Nephron progenitor cell (in vitro differentiated cells): ENCODE data around the gene CFAP61.

Experiments
- DNase-seq: peaks from one replicate; pipeline ENCODE4 v3.0.0; 2021
- H3K27ac Mint-ChIP-seq: 2 replicates; pipeline ENCODE4 v1.8.0; 2021; ENCODE audit warnings: mild to moderate bottlenecking, moderate library complexity, mixed read lengths
- H3K27me3 Mint-ChIP-seq: 2 replicates; pipeline ENCODE4 v1.8.0; 2021; ENCODE audit warnings: mild to moderate bottlenecking, low read depth, mixed read lengths; ENCODE audit not compliant: poor library complexity
- H3K36me3 Mint-ChIP-seq: 2 replicates; pipeline ENCODE4 v1.8.0; 2021; ENCODE audit warnings: low read depth, mixed read lengths
- H3K4me1 Mint-ChIP-seq: 2 replicates; pipeline ENCODE4 v1.8.0; 2021; ENCODE audit warnings: mixed read lengths
- H3K4me3 Mint-ChIP-seq: 2 replicates; pipeline ENCODE4 v1.8.0; 2021; ENCODE audit warnings: mild to moderate bottlenecking, moderate library complexity, mixed read lengths
- H3K9me3 Mint-ChIP-seq: 2 replicates; pipeline ENCODE4 v1.8.0; 2021; ENCODE audit warnings: mild to moderate bottlenecking, moderate library complexity, mixed read lengths
- TF ChIP-seq, protein P1 (sequence below): fragments of 200-600 bp; sonication (generic); IDR thresholded peaks from 2 replicates; pipeline ENCODE4 v1.5.0; 2021; ENCODE audit warnings: antibody characterized with exemption

CFAP61 gene

DNA sequence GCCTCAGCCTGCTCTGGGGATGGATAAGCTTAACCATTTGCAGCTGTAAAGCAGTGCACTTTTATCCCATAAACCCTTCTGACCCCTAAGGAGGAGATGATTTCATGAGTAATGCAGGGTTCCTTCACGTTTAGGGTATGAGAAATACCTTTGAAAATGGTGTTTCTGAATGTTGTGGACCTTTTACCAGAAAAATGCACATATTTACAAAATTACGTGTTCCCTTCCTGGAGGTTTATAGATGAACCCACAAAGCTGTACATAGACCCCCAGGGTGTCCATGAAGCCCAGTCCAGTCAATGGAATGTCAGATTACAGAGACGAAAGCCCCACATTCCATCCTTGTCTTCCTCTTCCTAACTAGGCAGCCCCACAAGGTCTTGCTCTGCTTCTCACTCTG lies 237.0 kb downstream of the CFAP61 start:
- H3K27ac Mint-ChIP-seq = no peak overlapping the region
- TF ChIP-seq, protein P1, sequence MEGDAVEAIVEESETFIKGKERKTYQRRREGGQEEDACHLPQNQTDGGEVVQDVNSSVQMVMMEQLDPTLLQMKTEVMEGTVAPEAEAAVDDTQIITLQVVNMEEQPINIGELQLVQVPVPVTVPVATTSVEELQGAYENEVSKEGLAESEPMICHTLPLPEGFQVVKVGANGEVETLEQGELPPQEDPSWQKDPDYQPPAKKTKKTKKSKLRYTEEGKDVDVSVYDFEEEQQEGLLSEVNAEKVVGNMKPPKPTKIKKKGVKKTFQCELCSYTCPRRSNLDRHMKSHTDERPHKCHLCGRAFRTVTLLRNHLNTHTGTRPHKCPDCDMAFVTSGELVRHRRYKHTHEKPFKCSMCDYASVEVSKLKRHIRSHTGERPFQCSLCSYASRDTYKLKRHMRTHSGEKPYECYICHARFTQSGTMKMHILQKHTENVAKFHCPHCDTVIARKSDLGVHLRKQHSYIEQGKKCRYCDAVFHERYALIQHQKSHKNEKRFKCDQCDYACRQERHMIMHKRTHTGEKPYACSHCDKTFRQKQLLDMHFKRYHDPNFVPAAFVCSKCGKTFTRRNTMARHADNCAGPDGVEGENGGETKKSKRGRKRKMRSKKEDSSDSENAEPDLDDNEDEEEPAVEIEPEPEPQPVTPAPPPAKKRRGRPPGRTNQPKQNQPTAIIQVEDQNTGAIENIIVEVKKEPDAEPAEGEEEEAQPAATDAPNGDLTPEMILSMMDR = no peak

DNA sequence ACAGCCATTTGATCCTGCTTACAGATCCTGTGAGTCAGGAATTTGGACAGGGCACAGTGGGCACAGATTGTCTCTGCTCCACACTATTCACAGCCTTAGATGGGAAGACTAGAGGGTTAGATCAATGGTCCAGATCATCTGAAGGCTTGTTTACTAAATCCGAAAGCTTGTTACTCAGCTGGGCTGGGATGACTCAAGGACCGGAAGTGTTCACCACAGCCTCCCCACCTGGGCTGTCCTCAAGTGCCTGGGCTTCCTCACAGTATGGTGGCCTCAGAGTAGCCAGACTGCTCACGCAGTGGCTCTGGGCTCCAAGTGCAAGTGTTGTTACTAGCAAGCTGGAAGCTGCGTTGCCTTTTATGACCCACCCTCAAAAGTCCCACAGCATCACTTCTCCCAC lies 240.1 kb downstream of the CFAP61 start:
- H3K4me3 Mint-ChIP-seq = no peak overlapping the region
- H3K36me3 Mint-ChIP-seq = no peaks in the 10 kb centered on the region
- TF ChIP-seq, protein P1 = no peak
- peaks cover 21% of the 10 kb centered on the region for H3K27me3 Mint-ChIP-seq
- no peaks in the 10 kb centered on the region for H3K4me1 Mint-ChIP-seq
- H3K9me3 Mint-ChIP-seq = no peaks in the 10 kb centered on the region
- DNase-seq = no peak
- H3K27ac Mint-ChIP-seq = no peak overlapping the region

More for the DNA sequence above, 237.0 kb downstream of the CFAP61 start:
- Mint-ChIP-seq H3K4me1 (no peaks in the 10 kb centered on the region), H3K27me3 (peaks cover 4% of the 10 kb centered on the region), H3K9me3 (no peaks in the 10 kb centered on the region), H3K36me3 (no peaks in the 10 kb centered on the region), H3K4me3 (no peak overlapping the region)
- no peak for DNase-seq

DNA sequence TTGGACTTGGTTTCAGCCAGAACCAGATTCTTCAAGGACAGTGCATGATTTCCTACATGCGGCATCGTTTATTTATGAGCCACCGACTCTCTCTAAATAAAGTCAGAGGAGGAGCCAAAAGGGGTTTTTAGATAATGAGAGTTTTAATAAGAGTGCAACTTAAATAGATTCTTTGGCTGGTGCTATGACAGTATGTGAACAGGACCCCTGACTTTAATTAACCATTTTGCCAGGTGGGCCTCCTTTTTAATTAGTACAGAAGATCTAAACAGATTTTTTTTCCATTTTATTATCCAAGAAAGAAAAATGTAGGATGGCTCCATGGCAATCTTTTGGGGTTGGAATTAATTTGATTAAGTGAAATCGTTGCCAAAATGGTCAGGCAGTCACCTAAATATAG lies 240.8 kb downstream of the CFAP61 start:
- no peak overlapping the region for H3K4me3 Mint-ChIP-seq
- H3K27me3 Mint-ChIP-seq = peaks cover 19% of the 10 kb centered on the region
- TF ChIP-seq, protein P1 = no peak
- no peaks in the 10 kb centered on the region for H3K4me1 Mint-ChIP-seq
- no peaks in the 10 kb centered on the region for H3K9me3 Mint-ChIP-seq
- DNase-seq = no peak
- no peaks in the 10 kb centered on the region for H3K36me3 Mint-ChIP-seq
- H3K27ac Mint-ChIP-seq = no peak overlapping the region

DNA sequence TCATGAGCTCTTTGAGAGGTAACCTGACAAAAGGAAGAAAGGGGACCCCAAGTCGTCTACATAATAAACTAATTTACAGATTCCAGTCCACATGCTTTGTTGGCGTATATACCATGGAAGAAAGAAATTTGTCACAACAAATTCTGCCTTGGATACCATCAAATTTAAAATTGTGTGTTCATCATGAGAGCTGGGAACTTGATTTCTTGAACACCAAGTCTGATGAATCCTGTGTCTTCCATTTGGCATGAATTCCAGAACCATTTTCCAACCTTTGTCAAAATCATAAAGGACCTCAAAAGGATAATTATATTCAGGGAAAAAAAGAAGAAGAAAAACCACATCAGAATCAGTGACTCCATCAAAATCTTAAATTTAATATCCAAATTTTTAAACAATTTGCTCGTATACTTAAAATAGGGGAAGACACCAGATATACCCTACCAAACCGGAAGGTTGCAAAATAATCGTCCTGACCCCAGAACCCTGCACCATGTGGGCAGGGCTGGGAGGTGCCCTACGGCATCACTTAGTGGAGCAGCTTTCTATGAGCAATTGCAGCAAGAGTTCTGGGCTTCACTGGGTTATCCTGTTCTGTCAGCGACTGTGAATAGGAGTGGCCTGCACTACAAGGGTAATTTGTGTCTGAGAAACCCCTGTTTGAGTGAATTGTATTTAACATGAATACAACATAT lies 241.5 kb downstream of the CFAP61 start:
- H3K27me3 Mint-ChIP-seq = peaks cover 19% of the 10 kb centered on the region
- no peaks in the 10 kb centered on the region for H3K9me3 Mint-ChIP-seq
- no peaks in the 10 kb centered on the region for H3K4me1 Mint-ChIP-seq
- no peaks in the 10 kb centered on the region for H3K36me3 Mint-ChIP-seq
- TF ChIP-seq, protein P1 = no peak
- no peak overlapping the region for H3K4me3 Mint-ChIP-seq
- DNase-seq = no peak
- H3K27ac Mint-ChIP-seq = no peak overlapping the region

DNA sequence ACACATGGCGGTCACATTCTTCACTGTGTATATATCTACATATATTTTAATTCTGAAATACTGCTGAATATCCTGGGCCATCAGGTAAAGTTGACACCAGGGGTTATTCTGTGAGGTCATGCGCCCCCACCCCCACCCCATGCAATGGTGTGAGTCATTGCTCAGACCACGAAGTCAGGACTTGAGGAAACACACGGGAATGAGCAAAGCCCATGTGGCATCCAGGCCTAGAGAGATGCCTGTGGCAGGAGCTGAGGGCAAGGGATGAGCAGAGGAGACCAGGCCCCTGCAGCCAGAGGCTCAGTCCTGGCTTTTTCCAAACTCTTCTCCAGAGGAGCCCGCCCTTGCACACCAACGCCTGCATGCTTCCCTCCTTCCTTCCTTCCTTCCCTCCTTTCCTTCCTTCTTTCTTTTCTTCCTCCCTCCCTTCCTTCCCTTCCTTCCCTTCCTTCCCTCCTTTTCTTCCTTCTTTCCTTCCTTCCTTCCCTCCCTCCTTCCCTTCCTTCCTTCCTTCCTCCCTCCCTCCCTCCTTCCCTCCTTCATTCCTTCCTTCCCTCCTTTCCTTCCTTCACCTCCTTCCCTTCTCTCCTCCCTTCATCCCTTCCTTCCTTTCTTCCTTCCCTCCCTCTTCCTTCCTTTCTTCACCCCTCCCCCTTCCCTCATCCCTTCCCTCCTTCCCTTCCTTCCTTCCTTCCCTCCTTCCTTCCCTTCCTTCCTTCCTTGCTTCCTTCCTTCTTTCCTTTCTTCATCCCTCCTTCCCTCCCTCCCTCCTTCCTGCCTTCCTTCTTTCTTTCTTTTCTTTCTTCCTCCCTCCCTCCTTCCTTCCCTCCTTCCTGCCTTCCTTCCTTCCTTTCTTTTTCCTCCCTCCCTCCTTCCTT lies 243.5 kb downstream of the CFAP61 start:
- Mint-ChIP-seq H3K27ac (no peak overlapping the region), H3K9me3 (no peaks in the 10 kb centered on the region), H3K27me3 (peaks cover 19% of the 10 kb centered on the region), H3K4me1 (no peaks in the 10 kb centered on the region), H3K36me3 (no peaks in the 10 kb centered on the region), H3K4me3 (no peak overlapping the region)
- TF ChIP-seq, protein P1 = no peak
- no peak for DNase-seq
